Hematopoietic multipotent progenitor cell treated with erythropoietin and hydrocortisone succinate and interleukin-3 and kit ligand, for 17 days (in vitro differentiated cells): Measurements from ENCODE around the gene SLC26A3.

Experiments
- DNase-seq: peaks from one replicate; pipeline ENCODE4 v3.0.0-alpha.2; 2015; ENCODE audit warnings: low spot score

SLC26A3 gene

DNA sequence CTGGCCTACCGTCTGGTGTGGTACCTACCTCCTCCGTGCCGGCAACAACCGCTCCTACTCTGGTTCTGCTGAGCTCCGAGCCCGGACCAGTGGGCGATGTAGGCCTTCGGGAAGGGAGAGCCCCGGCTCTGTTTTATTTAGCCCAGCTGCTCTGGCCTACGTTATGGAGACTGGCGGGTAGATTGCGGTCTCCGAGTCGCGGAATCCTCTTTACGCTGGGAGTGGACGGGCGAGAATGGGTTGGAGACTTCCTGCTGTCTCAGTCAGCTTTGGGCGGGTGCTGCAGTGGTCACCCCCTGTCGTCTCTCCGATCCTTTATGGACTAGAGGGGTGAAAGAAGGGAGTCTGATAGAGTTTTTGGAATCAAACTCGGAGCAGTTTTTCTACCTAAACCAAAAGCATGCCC, 58.7 kb downstream of the SLC26A3 start:
- no peak for DNase-seq

DNA sequence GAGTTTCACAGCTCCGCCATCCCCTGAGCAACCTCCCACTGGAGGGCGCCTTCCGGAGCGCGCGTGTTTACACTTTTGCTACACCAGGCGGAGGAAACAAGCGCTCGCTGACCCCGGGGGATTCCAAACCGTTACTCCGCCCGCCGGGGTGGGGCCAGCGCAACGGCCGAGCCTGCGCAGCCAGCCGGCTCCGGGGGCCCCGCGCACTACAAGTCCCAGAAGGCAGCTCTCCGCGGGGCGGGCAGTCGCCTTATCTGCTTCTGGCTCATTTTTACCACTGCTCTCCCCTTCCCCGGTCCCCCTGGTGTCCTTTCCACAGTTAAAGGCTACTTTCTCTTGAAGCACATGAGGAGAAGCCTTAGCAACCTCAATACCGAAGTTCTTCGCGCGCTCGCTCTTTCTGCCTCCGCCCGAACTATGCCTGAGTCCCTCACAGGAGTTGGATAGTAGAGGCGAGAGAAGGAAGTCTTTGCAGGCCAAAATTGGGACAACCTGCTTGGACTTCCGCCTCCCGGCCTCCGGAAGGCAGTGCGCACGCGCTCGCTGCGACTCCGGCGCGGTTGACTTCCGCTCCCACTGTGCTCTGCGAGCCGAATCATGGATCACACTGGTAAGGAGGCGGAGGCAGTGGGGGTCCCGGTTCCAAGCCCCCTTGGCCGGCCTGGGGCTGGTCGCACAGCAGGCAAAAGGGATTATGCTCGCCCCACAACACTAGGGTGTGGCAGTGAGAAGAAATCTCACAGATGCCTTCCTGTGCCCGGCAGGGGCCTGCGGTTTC, 59.3 kb downstream of the SLC26A3 start, which contains the start of gene CBLL1:
Gene CBLL1, plus strand, starts transcription at position 576 of the 778 bp plus-strand sequence. Its CDS starts 22 bp downstream, at position 598.
- peak; percentile 98 for DNase-seq

DNA sequence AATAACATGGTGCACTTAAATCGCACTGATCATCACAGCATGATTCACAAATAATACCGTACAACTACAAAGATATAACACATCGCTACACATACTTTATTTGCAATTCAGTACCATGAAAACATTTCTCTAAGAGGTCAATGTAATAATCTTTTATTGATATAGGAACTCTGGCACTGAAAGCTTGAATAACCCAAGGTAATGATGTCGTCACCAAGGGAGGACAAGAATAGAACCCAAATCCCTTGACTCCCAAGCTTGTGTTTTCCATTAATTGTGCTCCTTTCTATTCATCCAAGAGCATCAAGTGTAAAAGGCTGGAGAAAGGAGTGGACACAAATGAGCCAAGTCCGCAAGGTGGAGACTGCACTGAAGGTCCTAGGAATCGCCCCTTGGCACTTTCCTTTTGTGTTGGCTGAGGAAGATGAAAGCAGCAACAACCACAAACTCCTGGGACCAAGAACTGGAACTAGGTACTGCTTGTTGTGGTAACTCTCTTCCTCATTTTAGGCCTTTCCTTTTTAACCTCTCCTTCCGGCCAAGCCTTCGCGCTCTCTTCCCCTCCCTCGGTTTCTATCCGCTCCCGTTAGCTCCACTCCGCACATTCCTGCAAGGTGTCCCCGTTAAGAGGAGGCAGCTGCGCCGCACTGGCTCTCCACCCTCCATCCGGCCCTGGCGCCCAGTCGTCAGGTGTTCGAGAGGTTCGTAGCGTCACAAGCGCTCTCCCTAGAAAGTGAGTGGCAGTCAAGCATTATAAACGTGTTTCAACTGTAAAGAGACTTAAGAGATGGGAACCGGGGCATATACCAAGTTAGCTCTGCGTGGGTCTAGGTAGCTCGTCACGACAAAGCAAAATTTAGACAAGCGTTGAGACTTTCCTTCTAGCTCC, 60.1 kb downstream of the SLC26A3 start:
- no peak for DNase-seq

DNA sequence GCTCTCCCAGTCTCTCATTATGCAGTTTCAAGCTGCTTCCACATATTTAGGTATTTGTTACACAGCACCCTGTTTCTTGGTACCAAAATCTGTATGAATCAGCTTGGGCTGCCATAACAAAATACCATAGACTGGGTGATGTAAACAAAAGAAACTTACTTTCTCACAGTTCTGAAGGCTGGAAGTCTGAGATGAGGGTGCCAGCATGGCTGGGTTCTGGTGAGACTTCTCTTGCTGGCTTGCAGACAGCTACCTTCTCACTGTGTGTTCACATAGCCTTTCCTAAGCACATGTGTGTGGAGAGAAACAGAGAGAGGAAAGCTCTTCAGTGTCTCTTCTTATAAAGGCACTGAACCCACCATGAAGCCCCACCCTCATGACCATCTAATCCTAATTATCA, 74.7 kb downstream of the SLC26A3 start:
- no peak for DNase-seq

DNA sequence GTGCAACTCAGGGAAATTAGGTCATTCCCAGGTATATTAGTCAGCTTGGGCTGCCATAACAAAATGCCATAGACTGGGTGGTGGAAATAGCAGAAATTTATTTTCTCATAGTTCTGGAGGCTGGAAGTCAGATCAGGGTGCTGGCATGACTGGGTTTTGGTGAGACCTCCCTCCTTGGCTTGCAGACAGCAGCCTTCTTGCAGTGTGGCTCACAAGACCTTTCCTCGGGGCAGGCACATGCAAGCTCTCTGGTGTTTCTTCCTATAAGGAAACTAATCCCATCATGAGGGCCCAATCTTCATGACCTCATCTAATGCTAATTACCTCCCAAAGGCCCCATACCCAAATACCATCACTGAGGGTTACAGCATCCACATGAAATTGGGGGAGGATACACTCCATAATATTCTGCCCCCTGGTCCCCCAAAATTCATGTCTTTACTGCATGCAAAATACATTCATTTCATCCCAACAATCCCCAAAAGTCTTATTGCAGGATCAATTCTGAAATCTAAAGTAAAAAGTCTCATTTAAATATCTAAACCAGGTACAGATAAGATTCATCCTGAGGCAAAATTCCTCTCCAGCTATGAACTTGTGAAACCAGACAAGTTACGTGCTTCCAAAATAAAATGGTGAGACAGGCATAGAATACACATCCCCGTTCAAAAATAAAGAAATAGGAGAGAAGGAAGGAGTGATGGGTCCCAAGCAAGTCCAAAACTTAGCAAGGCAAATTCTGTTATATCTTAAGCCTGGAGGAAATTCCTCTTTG, 76.5 kb downstream of the SLC26A3 start:
- no peak for DNase-seq

DNA sequence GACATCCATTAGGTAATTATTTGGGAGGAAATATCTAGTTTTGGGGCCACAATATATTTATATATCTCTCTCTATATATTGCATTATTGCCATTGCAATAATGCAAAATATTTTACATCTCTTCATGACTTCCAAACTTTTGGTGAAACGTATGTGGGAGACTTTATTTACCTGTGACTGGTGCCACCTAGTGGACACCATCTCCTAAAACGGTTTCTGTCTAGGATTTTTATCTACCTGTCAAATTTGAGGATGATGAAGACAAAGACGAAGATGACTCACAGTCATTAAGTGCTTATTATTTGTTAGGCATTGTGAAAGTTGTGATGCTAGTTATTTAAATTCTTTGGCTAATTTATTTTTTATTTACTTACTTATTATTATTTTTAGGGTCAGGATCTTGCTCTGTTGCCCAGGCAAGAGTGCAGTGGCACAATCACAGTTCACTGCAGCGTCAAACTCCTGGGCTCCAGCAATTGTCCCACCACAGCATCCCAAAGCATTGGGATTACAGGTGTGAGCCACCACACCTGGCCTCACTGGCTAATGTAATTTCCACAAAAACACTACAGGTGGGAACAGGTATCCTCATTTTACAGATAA, 77.8 kb downstream of the SLC26A3 start:
- peak; percentile 77 for DNase-seq

DNA sequence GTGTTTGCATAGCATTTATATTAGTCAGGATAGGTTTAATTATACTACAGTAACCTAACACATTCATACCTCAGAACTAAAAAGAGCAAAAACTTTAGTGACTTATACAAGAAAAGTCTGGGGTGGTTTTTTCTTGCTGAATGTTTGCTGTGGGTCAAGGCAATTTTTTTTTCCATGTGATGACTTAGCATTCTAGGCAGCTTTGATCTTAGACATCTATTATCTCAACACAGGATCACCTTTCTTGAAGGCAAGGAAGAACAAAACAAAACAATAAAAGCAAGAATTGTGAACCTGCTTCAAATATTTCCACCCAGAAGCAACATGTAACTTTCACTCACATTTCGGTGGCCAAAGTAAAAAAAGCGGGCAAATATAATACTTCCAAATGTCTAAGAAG, 79.8 kb downstream of the SLC26A3 start:
- no peak for DNase-seq

DNA sequence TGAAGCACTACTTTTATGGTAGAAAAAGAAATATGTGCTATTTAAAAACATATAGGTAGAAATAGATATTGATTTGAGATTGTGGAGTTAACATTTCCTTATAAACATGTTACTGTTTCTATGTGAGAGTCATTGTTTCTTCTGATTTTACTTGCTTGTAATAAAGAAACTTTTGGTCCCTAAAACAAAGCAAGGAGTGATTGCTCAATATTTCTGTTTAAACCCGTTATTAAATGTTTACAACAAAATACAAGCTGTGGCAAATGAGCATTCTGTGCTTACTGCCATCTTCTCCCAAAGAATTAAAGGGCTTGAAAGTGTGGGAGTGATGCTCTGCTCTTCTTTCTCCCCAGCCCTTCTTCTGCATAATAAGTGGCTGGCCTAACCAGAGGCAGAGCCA, 81.7 kb downstream of the SLC26A3 start:
- no peak for DNase-seq

DNA sequence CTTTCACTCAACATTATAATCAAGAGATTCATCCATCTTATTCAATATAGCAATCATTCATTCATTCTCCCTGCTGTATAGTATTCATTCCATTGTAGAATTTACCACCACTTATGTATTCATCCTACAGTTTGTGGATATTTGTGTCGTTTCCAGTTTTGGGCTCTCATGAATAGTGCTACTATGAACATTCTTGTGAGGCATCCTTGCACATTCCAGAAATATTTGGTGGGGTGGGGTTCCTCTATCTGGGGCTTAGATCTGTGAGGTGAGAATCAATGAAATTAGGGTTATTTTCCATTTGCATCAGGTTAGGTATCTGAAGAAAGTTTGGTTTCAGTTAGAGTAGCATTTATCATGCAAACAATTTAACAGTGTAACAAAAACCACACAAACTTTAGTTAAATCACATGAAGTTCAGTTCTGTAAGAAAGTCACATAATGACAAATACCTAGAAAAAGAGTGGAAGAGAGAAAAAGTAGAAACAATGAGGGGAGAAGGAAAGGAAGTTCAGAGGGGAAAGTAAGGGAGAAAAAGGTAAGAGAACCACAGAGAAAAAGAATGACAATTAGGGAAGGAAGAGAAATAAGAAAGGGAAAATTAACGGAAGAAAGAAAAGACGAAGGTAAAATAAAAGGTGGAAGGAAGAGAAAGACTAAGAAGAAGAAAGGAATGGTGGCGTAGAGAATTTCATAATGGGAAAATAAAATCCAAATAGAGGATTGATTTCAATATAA, 84.4 kb downstream of the SLC26A3 start:
- no peak for DNase-seq

DNA sequence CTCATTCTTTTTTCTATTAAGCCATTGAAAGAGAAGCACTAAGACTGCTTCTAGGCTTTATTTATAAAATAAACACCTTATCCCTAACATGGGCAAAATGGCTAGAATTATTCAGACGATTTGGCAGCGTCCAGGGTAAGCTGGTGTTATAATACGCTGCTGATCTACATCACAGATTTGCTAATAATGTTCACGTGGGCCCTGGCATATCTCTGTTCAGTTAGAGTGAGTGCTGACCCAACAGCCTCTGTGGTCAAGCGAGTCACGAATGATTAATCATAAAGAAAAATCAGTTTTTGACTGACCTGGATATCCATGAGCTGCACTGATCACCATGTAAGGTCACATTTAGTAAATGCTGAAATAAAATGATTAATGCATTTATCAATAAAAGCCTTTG, 87.5 kb downstream of the SLC26A3 start:
- DNase-seq, result no peak
